ENCODE measurements around the gene GBP2. TPM values are rescaled to one million over a fixed set of nuclear protein-coding genes. Genes with fewer than 3 reads are reported as not detected.

The GBP2 gene
- total and polyA plus RNA-seq, 9 of the 15 experiments (the other 6 are each of a cell fraction or from before 2014, with no cell fraction given) = 0.45 to 2.2 (median 0.69) TPM

DNA sequence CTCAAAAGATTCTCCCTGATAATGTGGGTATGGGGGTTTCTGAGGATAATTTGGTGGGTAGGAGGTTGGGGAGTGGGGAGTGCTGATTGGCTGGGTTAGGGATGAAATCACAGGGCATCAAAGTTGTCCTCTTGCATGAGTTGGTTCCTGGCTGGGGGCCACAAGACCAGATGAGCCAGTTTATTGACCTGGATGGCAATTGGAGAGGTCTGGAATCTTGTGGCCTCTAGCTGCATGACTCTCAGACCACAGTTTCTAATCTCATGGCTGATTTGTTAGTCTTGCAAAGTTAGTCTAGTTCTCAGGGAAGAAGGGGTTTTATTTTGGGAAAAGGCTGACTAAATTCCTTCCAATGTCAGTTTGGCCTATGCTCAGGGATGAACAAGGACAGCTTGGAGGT lies 57.6 kb downstream of the GBP2 start (continued):
- TF ChIP-seq, protein P1, sequence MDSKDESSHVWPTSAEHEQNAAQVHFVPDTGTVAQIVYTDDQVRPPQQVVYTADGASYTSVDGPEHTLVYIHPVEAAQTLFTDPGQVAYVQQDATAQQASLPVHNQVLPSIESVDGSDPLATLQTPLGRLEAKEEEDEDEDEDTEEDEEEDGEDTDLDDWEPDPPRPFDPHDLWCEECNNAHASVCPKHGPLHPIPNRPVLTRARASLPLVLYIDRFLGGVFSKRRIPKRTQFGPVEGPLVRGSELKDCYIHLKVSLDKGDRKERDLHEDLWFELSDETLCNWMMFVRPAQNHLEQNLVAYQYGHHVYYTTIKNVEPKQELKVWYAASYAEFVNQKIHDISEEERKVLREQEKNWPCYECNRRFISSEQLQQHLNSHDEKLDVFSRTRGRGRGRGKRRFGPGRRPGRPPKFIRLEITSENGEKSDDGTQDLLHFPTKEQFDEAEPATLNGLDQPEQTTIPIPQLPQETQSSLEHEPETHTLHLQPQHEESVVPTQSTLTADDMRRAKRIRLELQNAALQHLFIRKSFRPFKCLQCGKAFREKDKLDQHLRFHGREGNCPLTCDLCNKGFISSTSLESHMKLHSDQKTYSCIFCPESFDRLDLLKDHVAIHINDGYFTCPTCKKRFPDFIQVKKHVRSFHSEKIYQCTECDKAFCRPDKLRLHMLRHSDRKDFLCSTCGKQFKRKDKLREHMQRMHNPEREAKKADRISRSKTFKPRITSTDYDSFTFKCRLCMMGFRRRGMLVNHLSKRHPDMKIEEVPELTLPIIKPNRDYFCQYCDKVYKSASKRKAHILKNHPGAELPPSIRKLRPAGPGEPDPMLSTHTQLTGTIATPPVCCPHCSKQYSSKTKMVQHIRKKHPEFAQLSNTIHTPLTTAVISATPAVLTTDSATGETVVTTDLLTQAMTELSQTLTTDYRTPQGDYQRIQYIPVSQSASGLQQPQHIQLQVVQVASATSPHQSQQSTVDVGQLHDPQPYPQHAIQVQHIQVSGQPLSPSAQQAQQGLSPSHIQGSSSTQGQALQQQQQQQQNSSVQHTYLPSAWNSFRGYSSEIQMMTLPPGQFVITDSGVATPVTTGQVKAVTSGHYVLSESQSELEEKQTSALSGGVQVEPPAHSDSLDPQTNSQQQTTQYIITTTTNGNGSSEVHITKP (IDR thresholded peaks at IDR 0.05; ENCODE audit: partially characterized antibody) = no peak
- TF ChIP-seq TAF15 (IDR thresholded peaks at IDR 0.05; ENCODE audit: low read depth, low read length) (no peak), MTA3 (IDR thresholded peaks at IDR 0.05; ENCODE audit: borderline replicate concordance) (no peak), MYNN (IDR thresholded peaks at IDR 0.05) (no peak), MYNN (CRISPR knock-in tag; IDR thresholded peaks at IDR 0.05) (no peak), KLF16 (IDR thresholded peaks at IDR 0.05) (no peak), ETV6 (IDR thresholded peaks at IDR 0.05; ENCODE audit: borderline replicate concordance in 1 of 2, low read depth in 2 of 2, low read length in 1 of 2) (no peak), ETV6 (CRISPR knock-in tag; IDR thresholded peaks at IDR 0.05; ENCODE audit: borderline replicate concordance) (no peak), TRIM28 (IDR thresholded peaks at IDR 0.05) (no peak), MAZ (CRISPR knock-in tag; conservative IDR thresholded peaks at IDR 0.05 in 1 of 2, IDR thresholded peaks at IDR 0.05 in 1 of 2) (no peak), KDM4B (IDR thresholded peaks at IDR 0.05; ENCODE audit: borderline replicate concordance in 2 of 2, low read depth in 1 of 2) (no peak), ZNF174 (CRISPR knock-in tag; IDR thresholded peaks at IDR 0.05) (no peak), YY1 (IDR thresholded peaks at IDR 0.05; ENCODE audit: borderline replicate concordance in 1 of 3, control insufficient read depth in 1 of 3, extremely low read depth in 1 of 3, insufficient read depth in 3 of 3, insufficient read length in 1 of 3, insufficient replicate concordance in 2 of 3, low read depth in 1 of 3, low read length in 2 of 3) (no peak)
- TF ChIP-seq, protein P2, sequence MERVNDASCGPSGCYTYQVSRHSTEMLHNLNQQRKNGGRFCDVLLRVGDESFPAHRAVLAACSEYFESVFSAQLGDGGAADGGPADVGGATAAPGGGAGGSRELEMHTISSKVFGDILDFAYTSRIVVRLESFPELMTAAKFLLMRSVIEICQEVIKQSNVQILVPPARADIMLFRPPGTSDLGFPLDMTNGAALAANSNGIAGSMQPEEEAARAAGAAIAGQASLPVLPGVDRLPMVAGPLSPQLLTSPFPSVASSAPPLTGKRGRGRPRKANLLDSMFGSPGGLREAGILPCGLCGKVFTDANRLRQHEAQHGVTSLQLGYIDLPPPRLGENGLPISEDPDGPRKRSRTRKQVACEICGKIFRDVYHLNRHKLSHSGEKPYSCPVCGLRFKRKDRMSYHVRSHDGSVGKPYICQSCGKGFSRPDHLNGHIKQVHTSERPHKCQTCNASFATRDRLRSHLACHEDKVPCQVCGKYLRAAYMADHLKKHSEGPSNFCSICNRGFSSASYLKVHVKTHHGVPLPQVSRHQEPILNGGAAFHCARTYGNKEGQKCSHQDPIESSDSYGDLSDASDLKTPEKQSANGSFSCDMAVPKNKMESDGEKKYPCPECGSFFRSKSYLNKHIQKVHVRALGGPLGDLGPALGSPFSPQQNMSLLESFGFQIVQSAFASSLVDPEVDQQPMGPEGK (CRISPR knock-in tag; IDR thresholded peaks at IDR 0.05; ENCODE audit: borderline replicate concordance) = no peak

Data from K562 (cell line).